Osteoblast (primary cell): Measurements from ENCODE around the gene EMID1. TPM values are rescaled to one million over a fixed set of nuclear protein-coding genes. Genes with fewer than 3 reads are reported as not detected.

Source experiments
- DNase-seq: peaks from one replicate; pipeline ENCODE4 v3.0.0; 2011; ENCODE audit warnings: low spot score, mixed read lengths; ENCODE audit not compliant: insufficient read length; ENCODE audit errors: missing footprints
- H2AFZ ChIP-seq: 2 replicates; pipeline ENCODE4 v1.6.0; 2011; ENCODE audit warnings: mild to moderate bottlenecking, low read length
- H3K27ac ChIP-seq: 2 replicates; pipeline ENCODE4 v1.5.1; 2011; ENCODE audit warnings: mild to moderate bottlenecking, low read depth, low read length, moderate library complexity
- H3K27me3 ChIP-seq: 2 replicates; pipeline ENCODE4 v1.6.0; 2012; ENCODE audit warnings: mild to moderate bottlenecking, control low read depth, inconsistent platforms, low read length, moderate library complexity; ENCODE audit not compliant: insufficient read depth
- H3K36me3 ChIP-seq: 2 replicates; pipeline ENCODE4 v1.5.1; 2011; ENCODE audit warnings: mild to moderate bottlenecking, low read length, control low read depth, moderate library complexity; ENCODE audit not compliant: insufficient read depth
- H3K4me1 ChIP-seq: 2 replicates; pipeline ENCODE4 v1.5.1; 2011; ENCODE audit warnings: mild to moderate bottlenecking, low read length, control low read depth, moderate library complexity; ENCODE audit not compliant: insufficient read depth
- H3K4me2 ChIP-seq: 2 replicates; pipeline ENCODE4 v1.6.0; 2011; ENCODE audit warnings: mild to moderate bottlenecking, low read length; ENCODE audit not compliant: insufficient read depth
- H3K4me3 ChIP-seq: fragments of 200-600 bp; sonication (generic); 3 replicates; pipeline ENCODE4 v1.5.1; 2012; ENCODE audit warnings: mild to moderate bottlenecking, low read length, inconsistent platforms; ENCODE audit not compliant: insufficient read depth
- H3K79me2 ChIP-seq: 2 replicates; pipeline ENCODE4 v1.6.0; 2012; ENCODE audit warnings: mild to moderate bottlenecking, low read length, control low read depth, inconsistent platforms; ENCODE audit not compliant: insufficient read depth
- H3K9me3 ChIP-seq: 2 replicates; pipeline ENCODE4 v1.5.1; 2011; ENCODE audit warnings: low read depth, low read length, control low read depth
- H4K20me1 ChIP-seq: 2 replicates; pipeline ENCODE4 v1.6.0; 2012; ENCODE audit warnings: mild to moderate bottlenecking, low read length, control low read depth; ENCODE audit not compliant: insufficient read depth
- total RNA-seq: library from RNA; depleted of rRNA; stranded (reverse); fragments of >200 nt; gene quantifications from 2 replicates; pipeline ENCODE4 v1.2.3, GENCODE V29; 2012
- TF ChIP-seq, protein P1 (sequence below): IDR thresholded peaks from 2 replicates; pipeline ENCODE4 v1.5.1; 2011; ENCODE audit warnings: mild to moderate bottlenecking, low read depth, low read length, moderate library complexity; ENCODE audit errors: extremely low read depth

Gene EMID1
- total RNA-seq, 1 donor, result under 0.01 TPM

DNA sequence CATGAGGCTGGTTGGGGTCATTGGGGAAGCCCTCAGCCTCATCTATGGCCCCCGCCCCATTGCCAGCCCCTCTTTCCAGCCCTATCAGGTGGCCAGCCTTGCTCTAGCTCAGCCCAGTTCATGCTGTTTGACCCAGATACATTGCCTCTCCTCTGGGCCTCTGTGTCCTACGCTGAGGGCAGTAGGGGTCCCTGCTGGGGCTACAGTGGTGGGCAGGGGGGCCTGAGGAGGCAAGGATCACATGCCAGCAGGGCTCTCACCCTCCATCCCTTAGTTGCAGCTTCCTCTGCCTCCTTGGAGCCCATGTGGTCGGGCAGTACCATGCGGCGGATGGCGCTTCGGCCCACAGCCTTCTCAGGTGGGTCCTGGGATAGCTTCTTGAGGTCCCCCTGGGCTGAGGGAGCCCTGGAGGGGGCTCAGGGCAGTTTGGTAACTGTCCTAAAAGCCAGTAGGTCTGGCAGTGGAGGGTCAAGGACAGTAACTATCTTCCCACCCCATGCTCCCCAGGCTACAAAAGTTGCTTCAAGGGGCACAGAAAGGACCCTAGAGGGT, 19.2 kb downstream of the EMID1 start:
- H3K9me3 ChIP-seq, result no peaks in the 10 kb centered on the region
- peak; percentile 48 for DNase-seq
- no peaks in the 10 kb centered on the region for H3K36me3 ChIP-seq
- no peaks in the 10 kb centered on the region for H3K79me2 ChIP-seq
- no peaks in the 10 kb centered on the region for H4K20me1 ChIP-seq
- H3K27ac ChIP-seq, result no peak overlapping the region
- TF ChIP-seq, protein P1, sequence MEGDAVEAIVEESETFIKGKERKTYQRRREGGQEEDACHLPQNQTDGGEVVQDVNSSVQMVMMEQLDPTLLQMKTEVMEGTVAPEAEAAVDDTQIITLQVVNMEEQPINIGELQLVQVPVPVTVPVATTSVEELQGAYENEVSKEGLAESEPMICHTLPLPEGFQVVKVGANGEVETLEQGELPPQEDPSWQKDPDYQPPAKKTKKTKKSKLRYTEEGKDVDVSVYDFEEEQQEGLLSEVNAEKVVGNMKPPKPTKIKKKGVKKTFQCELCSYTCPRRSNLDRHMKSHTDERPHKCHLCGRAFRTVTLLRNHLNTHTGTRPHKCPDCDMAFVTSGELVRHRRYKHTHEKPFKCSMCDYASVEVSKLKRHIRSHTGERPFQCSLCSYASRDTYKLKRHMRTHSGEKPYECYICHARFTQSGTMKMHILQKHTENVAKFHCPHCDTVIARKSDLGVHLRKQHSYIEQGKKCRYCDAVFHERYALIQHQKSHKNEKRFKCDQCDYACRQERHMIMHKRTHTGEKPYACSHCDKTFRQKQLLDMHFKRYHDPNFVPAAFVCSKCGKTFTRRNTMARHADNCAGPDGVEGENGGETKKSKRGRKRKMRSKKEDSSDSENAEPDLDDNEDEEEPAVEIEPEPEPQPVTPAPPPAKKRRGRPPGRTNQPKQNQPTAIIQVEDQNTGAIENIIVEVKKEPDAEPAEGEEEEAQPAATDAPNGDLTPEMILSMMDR, result no peak
- no peak overlapping the region for H2AFZ ChIP-seq
- H3K4me3 ChIP-seq, result no peak overlapping the region
- peaks cover 25% of the 10 kb centered on the region for H3K27me3 ChIP-seq
- H3K4me1 ChIP-seq, result no peaks in the 10 kb centered on the region
- H3K4me2 ChIP-seq, result no peak overlapping the region

DNA sequence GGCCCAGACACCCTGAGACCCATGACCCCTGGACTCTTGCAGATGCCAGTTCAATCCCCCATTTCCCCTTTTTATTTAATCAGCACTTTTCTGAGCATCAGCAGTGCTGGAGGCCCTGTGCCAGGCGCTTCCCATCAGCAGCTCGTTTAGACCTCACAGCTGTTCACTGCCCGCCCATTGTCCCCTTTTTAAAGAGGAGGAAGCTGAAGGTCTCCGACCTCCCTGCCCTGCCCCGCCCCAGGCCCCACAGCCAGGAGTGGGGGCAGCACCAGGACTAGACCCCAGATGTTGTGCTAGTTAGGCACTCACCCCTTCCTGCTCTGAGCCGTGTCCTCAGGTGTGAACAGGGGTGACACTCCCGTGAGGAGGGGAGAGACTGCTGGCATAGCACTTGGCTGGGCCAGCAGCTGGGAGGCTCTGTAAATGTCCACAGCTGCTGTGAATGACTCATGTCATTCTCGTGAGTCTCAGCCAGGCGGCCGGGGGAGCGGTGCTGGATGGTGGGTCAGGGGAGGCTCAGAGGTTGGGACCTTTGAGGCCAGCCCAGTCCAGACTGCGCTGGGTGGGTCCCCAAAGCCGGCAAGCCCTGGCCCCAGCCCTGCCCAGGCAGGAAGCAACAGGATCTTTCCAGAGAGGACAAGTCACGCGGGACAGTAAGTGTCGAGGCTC, 19.9 kb downstream of the EMID1 start:
- Histone ChIP-seq H4K20me1 (no peaks in the 10 kb centered on the region), H3K27me3 (peaks cover 25% of the 10 kb centered on the region), H2AFZ (no peak overlapping the region), H3K4me1 (no peaks in the 10 kb centered on the region), H3K9me3 (no peaks in the 10 kb centered on the region), H3K4me3 (no peak overlapping the region), H3K79me2 (no peaks in the 10 kb centered on the region), H3K27ac (no peak overlapping the region), H3K4me2 (no peak overlapping the region), H3K36me3 (no peaks in the 10 kb centered on the region)
- TF ChIP-seq, protein P1, result no peak
- DNase-seq, result peak; percentile 90

DNA sequence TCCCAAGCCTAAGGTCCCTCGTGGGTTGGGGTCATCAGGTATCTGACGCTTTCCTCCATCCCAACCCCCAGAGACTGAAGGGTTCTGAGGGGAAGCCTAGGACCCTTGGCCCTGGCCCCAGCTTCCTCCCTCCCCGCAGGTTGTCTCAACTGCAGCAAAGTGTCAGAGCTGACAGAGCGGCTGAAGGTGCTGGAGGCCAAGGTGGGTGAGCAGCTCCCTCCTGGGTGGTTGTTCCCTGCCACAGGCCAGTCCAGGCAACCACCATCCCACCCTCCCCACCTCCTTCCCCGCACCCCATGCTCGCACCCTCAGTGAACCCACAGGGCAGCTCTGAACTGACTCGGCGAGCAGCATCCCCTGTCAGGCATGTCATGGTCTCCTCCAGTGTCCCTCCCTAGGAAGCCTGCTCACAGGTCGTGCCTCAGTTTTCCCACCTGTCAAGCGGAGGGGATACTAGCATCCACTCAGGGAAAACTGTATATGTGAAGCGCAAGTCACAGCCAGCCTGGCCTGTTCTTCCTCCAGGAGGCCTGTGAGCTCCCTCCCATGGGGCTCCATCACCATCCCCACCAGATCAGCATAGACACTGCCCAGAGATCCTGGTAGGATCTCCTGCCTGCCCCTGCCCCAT, 20.8 kb downstream of the EMID1 start:
- no peak overlapping the region for H3K4me2 ChIP-seq
- peaks cover 25% of the 10 kb centered on the region for H3K27me3 ChIP-seq
- H3K27ac ChIP-seq, result no peak overlapping the region
- no peak overlapping the region for H2AFZ ChIP-seq
- no peaks in the 10 kb centered on the region for H3K36me3 ChIP-seq
- no peak overlapping the region for H3K4me3 ChIP-seq
- no peaks in the 10 kb centered on the region for H3K79me2 ChIP-seq
- H3K4me1 ChIP-seq, result no peaks in the 10 kb centered on the region
- TF ChIP-seq, protein P1, result no peak
- H4K20me1 ChIP-seq, result no peaks in the 10 kb centered on the region
- DNase-seq, result peak; percentile 65
- H3K9me3 ChIP-seq, result no peaks in the 10 kb centered on the region
